Transverse colon (tissue), 4 donors: ENCODE results near the gene ANKS1B. TPM values are rescaled to one million over a fixed set of nuclear protein-coding genes. Genes with fewer than 3 reads are reported as not detected.

ENCODE experiments used
- DNase-seq: peaks from one replicate; pipeline ENCODE4 v3.0.0-alpha.2; 2019
- H3K27ac ChIP-seq, 4 donors: fragments of 200-600 bp; sonication (generic); 2 replicates each; pipeline ENCODE4 v1.5.1; 2016 to 2018; ENCODE audit warnings: inconsistent platforms in 4 of 4
- H3K27me3 ChIP-seq: fragments of 200-600 bp; sonication (generic); 2 replicates; pipeline ENCODE4 v1.5.1; 2017; ENCODE audit warnings: inconsistent platforms
- H3K36me3 ChIP-seq, 4 donors: fragments of 200-600 bp; sonication (generic); 2 replicates each; pipeline ENCODE4 v1.5.1; 2017 to 2019; ENCODE audit warnings: inconsistent platforms in 4 of 4
- H3K4me1 ChIP-seq, 4 donors: fragments of 200-600 bp; sonication (generic); 2 replicates each; pipeline ENCODE4 v1.5.1; 2017 to 2020; ENCODE audit warnings: inconsistent platforms in 4 of 4
- H3K4me3 ChIP-seq, 4 donors: fragments of 200-600 bp; sonication (generic); 1 replicate in 1 of 4; 2 replicates in 3 of 4; pipeline versions ENCODE4 v1.5.1 to v1.6.1; 2017 to 2019; ENCODE audit warnings: inconsistent platforms in 4 of 4
- H3K9me3 ChIP-seq, 2 donors: fragments of 200-600 bp; sonication (generic); 2 replicates each; pipeline ENCODE4 v1.5.1; 2017 to 2019; ENCODE audit warnings: inconsistent platforms in 2 of 2
- EP300 ChIP-seq: sonication (generic); formaldehyde crosslinking; IDR thresholded peaks from one replicate; pipeline ENCODE4 v1.6.1; 2017; ENCODE audit warnings: antibody characterized with exemption, low read depth
- POLR2A ChIP-seq: fragments of 450-650 bp; IDR thresholded peaks from one replicate; pipeline ENCODE4 v1.6.1; 2016; ENCODE audit warnings: antibody characterized with exemption, mild to moderate bottlenecking, moderate library complexity
- POLR2AphosphoS5 ChIP-seq, 3 donors: sonication (generic); formaldehyde crosslinking; IDR thresholded peaks; one replicate each; pipeline ENCODE4 v1.6.1; 2016; ENCODE audit warnings: antibody characterized with exemption in 3 of 3
- WGBS, 2 donors: methylation state at CpG; one replicate each; pipeline ENCODE4 v1.1.5; 2018; ENCODE audit warnings: low coverage in 1 of 2; 5-methylcytosine and 5-hydroxymethylcytosine counted together
- in situ Hi-C, 4 donors: fragments of 200-750 bp; cut with MboI; loops; one replicate each; pipeline versions ENCODE4 v1.15.0 to v1.15.1; 2017; ENCODE audit warnings: low sequenced_read_pairs in 3 of 4, low pct_ligation_motif_present in 1 of 4, low pct_unique_long_range_greater_than_20kb in 1 of 4
- intact Hi-C: fragments of 100-400 bp; cut with DNase I; formaldehyde crosslinking; loops from one replicate; pipeline ENCODE4 v1.15.1; 2023; ENCODE audit warnings: low total_unique reads
- total RNA-seq, 4 donors: library from RNA; depleted of rRNA; stranded (reverse); fragments of >200 nt; gene quantifications; one replicate each; pipeline ENCODE4 v1.1.0, GENCODE V29; 2016
- TF ChIP-seq, protein P1 (sequence below), 5 experiments: fragments of 200-600 bp in 3 of 5; fragments of 450-650 bp in 2 of 5; sonication (generic) in 3 of 5; IDR thresholded peaks; 1 replicate in 2 of 5; 2 replicates in 3 of 5; pipeline ENCODE4 v1.5.1; 2016 to 2017; ENCODE audit warnings: antibody characterized with exemption in 5 of 5, inconsistent platforms in 3 of 5, mild to moderate bottlenecking in 2 of 5, moderate library complexity in 1 of 5

The ANKS1B gene
- total RNA-seq, 4 donors from 2014 or later = 1.4 to 6.4 (median 3.5) TPM; not detected in 1

DNA sequence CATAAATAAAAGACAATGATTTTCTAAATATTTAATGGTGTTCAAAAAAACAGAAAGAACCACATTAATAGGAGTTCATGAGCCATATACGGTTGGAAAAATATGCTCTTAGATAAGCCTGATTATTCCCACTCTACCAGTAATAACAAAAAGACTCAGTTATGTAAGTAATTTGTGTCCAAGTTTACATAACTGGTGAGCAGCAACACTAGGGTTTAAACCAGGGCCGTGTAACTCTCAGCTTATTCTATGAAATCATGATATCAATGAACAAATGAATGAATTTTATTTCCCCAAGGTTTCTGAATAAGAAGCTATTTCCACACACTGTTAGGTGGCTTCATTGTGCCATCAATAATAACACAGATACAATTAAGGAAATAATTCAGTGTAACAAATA, 238.8 kb downstream of the ANKS1B start:
- no peak overlapping the region for H3K4me3 ChIP-seq
- in situ Hi-C loops = loop anchor here in 1 of 4 donors (25.0 kb wide), 1 partner anchor 109 kb away; the partner anchor contains the start of gene GARIN6
- WGBS, 2 donors = 62 to 83% methylated on average over 2 of the region's 2 CpGs

DNA sequence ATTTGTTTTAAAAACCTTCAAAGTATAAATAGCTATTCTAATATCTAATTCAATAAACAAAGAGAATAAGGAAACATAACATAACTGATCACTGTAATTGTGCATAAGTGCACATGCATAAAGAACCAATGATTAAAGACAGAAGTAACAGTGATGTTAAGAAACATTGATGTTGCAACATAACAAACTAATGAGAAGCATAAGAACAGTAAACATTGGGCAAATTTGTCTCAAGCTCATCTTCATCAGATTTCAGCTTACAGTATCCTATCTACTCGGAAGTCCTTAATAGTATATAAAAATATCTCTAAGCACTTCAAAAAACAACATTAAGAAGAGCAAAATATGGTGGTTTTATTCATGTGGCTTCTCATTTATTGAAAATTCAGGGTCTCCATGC, 239.6 kb downstream of the ANKS1B start:
- intact Hi-C loops (no loop called here), in situ Hi-C loops (loop anchor here in 1 of 4 donors (25.0 kb wide), 1 partner anchor 108 kb away; the partner anchor contains the start of gene GARIN6)
- H3K4me3 ChIP-seq = no peak overlapping the region
- no peaks in the 10 kb centered on the region for H3K36me3 ChIP-seq
- H3K27ac ChIP-seq = no peak overlapping the region
- no peaks in the 10 kb centered on the region for H3K4me1 ChIP-seq
- TF ChIP-seq, protein P1, sequence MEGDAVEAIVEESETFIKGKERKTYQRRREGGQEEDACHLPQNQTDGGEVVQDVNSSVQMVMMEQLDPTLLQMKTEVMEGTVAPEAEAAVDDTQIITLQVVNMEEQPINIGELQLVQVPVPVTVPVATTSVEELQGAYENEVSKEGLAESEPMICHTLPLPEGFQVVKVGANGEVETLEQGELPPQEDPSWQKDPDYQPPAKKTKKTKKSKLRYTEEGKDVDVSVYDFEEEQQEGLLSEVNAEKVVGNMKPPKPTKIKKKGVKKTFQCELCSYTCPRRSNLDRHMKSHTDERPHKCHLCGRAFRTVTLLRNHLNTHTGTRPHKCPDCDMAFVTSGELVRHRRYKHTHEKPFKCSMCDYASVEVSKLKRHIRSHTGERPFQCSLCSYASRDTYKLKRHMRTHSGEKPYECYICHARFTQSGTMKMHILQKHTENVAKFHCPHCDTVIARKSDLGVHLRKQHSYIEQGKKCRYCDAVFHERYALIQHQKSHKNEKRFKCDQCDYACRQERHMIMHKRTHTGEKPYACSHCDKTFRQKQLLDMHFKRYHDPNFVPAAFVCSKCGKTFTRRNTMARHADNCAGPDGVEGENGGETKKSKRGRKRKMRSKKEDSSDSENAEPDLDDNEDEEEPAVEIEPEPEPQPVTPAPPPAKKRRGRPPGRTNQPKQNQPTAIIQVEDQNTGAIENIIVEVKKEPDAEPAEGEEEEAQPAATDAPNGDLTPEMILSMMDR (IDR thresholded peaks at IDR 0.05) = no peak
- TF ChIP-seq EP300 (no peak), POLR2A (no peak), POLR2AphosphoS5 (IDR thresholded peaks at IDR 0.05) (no peak)
- WGBS, 2 donors = 64 to 80% methylated on average over 1 of the region's 1 CpG
- DNase-seq = no peak
- no peaks in the 10 kb centered on the region for H3K27me3 ChIP-seq
- H3K9me3 ChIP-seq = no peaks in the 10 kb centered on the region

More for the DNA sequence above, 238.8 kb downstream of the ANKS1B start:
- Histone ChIP-seq H3K4me1 (no peaks in the 10 kb centered on the region), H3K9me3 (no peaks in the 10 kb centered on the region), H3K27ac (no peak overlapping the region), H3K27me3 (no peaks in the 10 kb centered on the region), H3K36me3 (no peaks in the 10 kb centered on the region)
- intact Hi-C loops = no loop called here
- no peak for DNase-seq
- TF ChIP-seq EP300 = no peak
- TF ChIP-seq POLR2A = no peak
- TF ChIP-seq POLR2AphosphoS5 (IDR thresholded peaks at IDR 0.05) = no peak
- TF ChIP-seq, protein P1 (IDR thresholded peaks at IDR 0.05) = no peak

DNA sequence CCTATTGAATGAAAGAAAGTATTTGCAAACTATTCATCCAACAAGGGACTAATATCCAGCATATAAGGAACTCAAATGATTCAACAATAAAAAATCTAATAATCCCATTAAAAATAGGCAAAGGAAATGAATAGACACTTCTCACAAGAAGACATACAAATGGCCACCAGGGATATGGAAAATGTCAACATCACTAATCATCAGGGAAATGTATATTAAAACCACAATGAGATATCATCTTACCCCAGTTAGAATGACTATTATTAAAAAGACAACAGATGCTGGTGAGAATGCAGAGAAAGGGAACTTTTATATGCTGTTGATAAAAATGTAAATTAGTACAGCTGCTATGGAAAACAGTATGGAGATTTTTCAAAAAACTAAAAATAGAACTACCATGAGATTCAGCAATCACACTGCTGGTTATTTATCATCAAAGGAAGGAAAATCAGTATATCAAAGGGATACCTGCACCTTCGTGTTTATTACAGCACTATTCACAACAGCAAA, 247.9 kb downstream of the ANKS1B start:
- 40 to 57% methylated on average over 1 of the region's 1 CpG for WGBS, 2 donors
- Histone ChIP-seq H3K4me3 (no peak overlapping the region), H3K9me3 (no peaks in the 10 kb centered on the region), H3K36me3 (no peaks in the 10 kb centered on the region), H3K4me1 (no peaks in the 10 kb centered on the region), H3K27ac (no peak overlapping the region), H3K27me3 (no peaks in the 10 kb centered on the region)
- no peak for TF ChIP-seq POLR2AphosphoS5 (IDR thresholded peaks at IDR 0.05)
- no peak for TF ChIP-seq POLR2A
- TF ChIP-seq, protein P1 (IDR thresholded peaks at IDR 0.05) = no peak
- no peak for TF ChIP-seq EP300
- no peak for DNase-seq
- in situ Hi-C loops (loop anchor here in 1 of 4 donors (25.0 kb wide), 1 partner anchor 100 kb away; the partner anchor contains the start of gene GARIN6), intact Hi-C loops (no loop called here)

DNA sequence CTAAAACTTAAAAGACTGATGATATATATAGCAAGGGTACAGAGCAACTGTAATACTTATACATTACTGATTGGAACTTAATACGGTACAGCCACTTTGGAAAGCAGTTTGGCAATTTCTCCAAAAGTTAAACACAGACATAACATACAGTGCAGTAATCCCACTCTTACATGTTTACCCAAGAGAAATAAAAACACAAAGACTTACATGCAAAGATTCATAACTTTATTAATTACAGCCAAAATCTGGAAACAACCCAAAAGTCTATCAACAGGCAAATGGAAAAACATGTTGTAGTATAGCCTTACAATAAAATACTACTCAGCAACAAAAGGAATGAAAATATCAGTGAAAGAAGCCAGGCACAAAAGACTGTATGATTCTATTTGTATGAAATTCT, 252.6 kb downstream of the ANKS1B start:
- H3K4me3 ChIP-seq = no peak overlapping the region
- H3K4me1 ChIP-seq = no peaks in the 10 kb centered on the region
- no peaks in the 10 kb centered on the region for H3K36me3 ChIP-seq
- 56 to 86% methylated on average over 1 of the region's 1 CpG for WGBS, 2 donors
- TF ChIP-seq, protein P1 (IDR thresholded peaks at IDR 0.05) = no peak
- no peak for TF ChIP-seq POLR2A
- in situ Hi-C loops = loop anchor here in 1 of 4 donors (25.0 kb wide), 1 partner anchor 95 kb away; the partner anchor contains the start of gene GARIN6
- no peak for DNase-seq
- no peak overlapping the region for H3K27ac ChIP-seq
- intact Hi-C loops = no loop called here
- no peaks in the 10 kb centered on the region for H3K9me3 ChIP-seq
- H3K27me3 ChIP-seq = no peaks in the 10 kb centered on the region
